ENCODE results near the gene POLE.
A peak's percentile ranks its signal among the peaks of the same experiment; 100 is the strongest.

The POLE gene, protein sequence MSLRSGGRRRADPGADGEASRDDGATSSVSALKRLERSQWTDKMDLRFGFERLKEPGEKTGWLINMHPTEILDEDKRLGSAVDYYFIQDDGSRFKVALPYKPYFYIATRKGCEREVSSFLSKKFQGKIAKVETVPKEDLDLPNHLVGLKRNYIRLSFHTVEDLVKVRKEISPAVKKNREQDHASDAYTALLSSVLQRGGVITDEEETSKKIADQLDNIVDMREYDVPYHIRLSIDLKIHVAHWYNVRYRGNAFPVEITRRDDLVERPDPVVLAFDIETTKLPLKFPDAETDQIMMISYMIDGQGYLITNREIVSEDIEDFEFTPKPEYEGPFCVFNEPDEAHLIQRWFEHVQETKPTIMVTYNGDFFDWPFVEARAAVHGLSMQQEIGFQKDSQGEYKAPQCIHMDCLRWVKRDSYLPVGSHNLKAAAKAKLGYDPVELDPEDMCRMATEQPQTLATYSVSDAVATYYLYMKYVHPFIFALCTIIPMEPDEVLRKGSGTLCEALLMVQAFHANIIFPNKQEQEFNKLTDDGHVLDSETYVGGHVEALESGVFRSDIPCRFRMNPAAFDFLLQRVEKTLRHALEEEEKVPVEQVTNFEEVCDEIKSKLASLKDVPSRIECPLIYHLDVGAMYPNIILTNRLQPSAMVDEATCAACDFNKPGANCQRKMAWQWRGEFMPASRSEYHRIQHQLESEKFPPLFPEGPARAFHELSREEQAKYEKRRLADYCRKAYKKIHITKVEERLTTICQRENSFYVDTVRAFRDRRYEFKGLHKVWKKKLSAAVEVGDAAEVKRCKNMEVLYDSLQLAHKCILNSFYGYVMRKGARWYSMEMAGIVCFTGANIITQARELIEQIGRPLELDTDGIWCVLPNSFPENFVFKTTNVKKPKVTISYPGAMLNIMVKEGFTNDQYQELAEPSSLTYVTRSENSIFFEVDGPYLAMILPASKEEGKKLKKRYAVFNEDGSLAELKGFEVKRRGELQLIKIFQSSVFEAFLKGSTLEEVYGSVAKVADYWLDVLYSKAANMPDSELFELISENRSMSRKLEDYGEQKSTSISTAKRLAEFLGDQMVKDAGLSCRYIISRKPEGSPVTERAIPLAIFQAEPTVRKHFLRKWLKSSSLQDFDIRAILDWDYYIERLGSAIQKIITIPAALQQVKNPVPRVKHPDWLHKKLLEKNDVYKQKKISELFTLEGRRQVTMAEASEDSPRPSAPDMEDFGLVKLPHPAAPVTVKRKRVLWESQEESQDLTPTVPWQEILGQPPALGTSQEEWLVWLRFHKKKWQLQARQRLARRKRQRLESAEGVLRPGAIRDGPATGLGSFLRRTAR (N-terminal part only)

DNA sequence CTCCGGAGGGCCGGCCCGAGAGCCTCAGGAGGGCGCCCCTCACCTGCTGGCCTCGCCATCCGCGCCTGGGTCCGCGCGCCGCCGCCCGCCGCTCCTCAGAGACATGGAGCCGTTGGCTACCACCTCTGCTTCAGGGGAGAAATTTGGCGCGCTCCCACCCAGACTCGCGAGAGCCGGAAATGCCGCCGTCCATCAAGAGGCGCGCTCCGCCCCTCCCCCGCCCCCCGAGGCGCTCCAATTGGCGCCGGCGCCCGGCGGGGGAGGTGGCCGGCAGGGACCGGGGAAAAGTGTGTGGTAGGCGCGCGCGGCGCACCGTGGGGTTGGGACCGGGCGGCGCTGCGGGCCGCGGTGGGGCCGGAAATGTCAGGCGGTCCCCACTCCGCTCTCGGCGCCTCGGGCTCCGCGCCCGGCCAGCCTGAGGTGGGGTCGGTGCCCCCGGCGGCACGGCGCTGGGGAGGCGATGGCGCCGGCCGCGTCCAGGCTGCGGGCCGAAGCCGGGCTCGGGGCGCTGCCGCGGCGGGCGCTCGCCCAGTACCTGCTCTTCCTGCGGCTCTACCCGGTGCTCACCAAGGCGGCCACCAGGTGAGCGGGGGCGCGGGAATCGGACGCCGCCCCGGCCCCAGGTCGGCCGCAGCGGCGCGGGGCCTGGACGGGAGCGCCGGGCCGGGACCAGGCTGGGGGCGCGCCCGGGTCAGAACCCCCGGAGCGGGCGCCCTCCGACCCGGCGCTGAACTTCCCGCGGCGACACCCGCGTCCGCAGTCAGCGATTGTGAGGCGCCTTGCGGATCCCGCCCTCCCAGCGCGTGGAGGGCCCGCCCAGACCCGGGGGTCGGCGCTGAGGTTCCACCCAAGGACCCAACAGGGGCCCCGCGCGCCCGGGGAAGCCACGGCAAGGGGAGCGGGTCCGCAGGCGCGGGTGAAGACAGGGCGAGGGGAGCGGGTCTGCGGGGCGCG, at the start of gene POLE, which contains the start of gene PXMP2:
Gene POLE, minus strand, starts transcription at position 132 of the 954 bp plus-strand sequence. Its CDS starts 27 bp downstream, at position 105.
Gene PXMP2, plus strand, starts transcription at position 377 of the 954 bp plus-strand sequence. Its CDS starts 84 bp downstream, at position 461.
- FAIRE-seq = peak; percentile 79

DNA sequence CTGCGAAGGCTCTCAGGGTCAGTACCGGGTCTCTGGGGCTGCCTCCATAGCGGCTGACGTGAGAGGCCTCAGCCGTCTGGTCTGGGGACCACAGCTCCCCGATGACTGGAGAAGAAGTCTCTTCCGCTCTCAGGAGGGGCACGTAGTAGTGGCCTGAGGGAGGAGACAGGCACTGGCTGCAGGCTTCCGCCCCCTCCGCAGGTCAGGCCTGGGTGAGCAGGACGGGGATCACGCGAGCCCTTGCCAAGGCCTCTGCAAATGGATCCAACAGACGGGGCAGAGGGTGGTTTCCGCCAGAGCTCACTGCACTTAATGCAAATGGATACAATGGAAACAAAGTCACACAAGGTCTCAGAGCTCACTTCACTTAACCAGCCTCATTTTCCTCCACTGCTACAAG, 49.8 kb upstream of the POLE start:
- no peak for FAIRE-seq
- DNase-seq (ENCODE audit: insufficient read length, low spot score) = no peak

More for the DNA sequence above, at the start of gene POLE, which contains the start of gene PXMP2:
- DNase-seq (ENCODE audit: insufficient read length, low spot score) = peak; percentile 93

DNA sequence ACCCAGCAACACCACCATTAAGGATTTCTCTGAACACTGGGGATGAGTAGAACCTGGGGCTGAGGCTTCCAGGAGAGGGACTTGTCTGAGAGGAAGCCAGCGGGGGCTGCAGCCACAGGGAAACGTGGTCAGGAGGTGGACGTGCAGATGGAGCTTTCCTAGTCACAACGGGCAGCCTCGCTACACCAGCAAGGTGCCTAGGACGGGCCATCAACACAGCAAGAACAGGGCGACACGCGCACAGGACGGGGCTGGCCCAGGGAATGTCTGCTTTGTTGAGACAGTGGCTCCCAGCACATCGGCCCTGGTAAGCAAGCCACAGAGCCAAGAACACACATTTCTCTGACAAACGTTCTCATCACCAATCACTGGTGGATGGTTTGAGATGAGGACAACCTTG, 49.2 kb upstream of the POLE start:
- FAIRE-seq (no peak), DNase-seq (ENCODE audit: insufficient read length, low spot score) (no peak)

DNA sequence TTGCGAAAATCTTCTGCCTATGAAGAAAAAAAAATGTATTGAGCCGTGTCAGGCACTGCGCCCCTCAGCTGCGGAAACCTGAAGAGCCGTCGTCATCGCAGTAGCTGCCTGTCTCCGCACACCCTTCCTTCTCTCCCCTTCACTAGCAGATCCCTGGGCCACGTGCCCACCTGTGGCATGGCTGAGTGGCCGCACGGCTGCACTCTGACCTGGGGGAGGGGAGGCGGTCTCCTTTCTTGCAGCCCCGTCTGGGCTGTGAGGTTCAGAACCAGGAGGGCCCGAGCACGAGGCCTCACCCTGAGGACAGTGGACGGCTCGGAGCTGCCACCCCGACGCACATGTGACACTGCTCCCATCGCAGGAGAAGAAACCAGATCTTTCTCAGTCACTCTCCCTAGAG, 48.4 kb upstream of the POLE start:
- DNase-seq (ENCODE audit: insufficient read length, low spot score) (no peak), FAIRE-seq (no peak)

DNA sequence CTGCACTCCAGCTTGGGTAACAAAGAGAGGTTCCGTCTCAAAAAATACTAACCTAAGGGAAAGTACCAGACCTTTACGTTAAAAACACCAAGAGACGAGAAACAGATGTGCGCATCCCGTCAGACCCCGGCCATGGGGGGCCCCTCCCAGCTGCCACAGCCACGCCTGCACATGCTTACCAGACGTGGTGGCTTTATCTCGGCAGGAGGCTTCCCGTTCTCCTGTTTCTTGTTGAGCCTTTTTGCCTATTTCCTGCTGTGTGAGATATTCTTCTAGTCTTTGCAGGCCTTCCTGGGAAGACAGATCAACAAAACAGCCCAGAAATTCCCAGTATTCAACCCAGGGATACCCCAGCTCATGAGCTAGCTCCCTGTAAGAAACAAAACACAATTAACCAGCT, 47.1 kb upstream of the POLE start:
- FAIRE-seq = no peak
- no peak for DNase-seq (ENCODE audit: insufficient read length, low spot score)

DNA sequence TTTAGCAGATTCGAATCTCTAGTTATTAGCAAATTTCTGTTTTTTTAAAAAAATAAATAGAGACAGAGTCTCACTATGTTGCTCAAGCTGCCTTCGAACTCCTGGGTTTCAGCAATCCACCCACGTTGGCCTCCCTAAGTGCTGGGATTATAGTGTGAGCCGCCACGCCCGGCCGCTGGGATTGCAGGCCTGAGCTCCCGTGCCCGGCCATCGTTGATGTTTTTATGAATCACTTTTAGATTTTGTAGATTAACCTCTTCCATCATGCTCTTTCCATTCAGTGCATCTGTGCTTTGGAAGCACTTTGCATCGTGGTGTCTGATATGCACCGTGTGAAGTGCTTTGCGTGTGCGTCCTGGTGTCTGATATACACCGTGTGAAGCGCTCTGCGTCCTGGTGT, 44.4 kb upstream of the POLE start:
- DNase-seq (ENCODE audit: insufficient read length, low spot score) (no peak), FAIRE-seq (no peak)

DNA sequence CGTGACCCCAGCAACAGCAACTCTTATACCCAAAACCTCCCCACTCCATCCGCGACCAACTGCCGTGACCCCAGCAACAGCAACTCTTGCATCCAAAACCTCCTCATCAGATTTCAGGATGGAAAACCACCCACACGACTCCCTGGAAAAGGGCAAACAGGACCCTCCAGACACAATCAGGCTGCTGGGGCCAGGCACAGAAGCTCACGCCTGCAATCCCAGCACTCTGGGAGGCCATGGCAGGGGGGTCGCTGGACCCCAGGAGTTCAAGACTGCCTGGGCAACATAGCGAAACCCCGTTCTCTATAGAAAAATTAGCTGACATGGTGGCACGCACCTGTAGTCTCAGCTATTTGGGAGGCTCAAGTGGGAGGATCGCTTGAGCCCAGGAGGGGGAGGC, 43.2 kb upstream of the POLE start:
- FAIRE-seq = no peak
- DNase-seq (ENCODE audit: insufficient read length, low spot score) = no peak

DNA sequence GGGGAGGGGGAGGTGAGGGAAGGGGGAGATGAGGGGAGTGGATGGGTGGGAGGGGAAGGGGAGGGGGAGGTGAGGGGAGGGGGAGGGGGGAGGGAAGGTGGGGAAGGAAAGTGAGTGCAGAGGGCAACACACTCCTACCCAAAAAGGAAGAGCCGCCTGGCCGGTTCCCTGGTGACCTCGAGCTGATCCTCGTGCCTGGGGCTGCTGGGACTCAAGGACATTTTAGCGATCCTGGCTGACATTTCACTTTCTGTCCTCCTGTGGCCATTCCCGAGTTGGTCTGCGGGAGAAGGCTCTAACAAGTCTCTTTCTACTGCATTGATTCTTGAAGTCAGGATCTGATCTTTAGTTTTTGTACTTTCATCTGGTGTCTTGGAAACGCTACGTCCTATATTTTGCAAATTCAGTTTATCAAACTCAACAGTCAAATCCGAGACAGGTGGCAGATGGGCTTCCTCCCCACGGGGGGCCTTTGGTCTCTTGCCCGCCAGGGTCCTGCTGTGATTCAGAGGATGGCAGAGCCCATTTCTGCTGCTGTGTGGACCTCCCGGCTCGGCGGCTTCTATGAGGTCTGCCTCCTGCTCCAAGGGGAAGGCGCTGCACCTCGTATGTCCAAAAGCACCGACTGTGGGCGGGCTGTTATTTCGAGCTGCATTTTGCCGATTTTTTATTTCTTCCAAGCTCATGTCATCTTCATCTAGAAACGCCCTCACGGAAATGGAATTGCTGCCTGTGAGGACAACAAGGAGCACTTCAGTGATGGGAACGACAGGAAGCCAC, 42.6 kb upstream of the POLE start:
- DNase-seq (ENCODE audit: insufficient read length, low spot score) (no peak), FAIRE-seq (no peak)

DNA sequence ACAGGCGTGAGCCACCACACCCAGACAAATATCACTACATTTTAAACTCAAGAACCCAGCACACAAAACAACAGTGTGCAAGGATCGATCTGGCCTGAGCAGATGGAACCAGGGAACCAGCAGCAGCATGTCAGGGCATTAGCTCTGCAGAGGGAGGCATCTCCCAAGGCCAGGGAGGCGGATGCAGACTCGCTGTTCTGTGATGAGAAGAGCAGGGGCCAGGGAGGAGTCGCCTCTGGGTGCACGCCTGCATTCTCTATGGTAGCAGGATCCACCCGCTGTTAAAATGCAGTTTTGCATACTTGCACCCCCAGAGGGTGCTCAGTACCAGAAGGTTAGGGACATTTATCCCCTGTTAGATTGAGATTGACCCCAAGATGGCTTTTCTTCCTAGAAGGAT, 41.4 kb upstream of the POLE start:
- FAIRE-seq (no peak), DNase-seq (ENCODE audit: insufficient read length, low spot score) (no peak)

DNA sequence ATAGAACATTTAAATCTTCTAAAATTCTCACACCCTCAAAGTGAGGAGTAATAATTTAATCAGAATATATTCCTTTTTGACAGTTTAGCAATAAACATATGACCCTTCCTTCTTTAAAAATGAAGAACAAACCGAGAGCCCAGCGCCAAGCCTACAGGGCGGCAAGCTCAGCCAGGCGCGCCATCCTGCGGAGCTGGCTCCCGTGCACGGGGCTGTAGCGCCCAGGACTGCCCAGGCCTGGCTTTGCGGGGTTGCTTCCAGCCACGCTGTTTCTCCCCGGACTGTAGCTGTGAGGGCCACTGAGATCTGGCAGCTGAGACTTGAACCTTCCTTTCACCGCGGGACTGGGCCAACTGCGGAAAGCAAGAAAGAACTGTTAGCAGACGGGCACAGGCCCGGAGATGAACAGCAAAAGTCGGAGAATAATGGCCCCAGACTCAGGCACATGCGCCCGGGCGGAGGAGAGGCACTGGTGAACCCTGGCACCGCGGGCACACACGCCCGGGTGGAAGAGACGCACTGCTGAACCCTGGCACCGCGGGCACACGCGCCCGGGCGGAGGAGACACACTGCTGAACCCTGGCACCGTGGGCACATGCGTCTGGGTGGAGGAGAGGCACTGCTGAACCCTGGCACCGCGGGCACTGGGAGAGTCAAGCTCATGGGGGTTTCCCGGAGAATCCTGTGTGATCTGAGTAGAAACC, 40.1 kb upstream of the POLE start:
- FAIRE-seq (no peak), DNase-seq (ENCODE audit: insufficient read length, low spot score) (no peak)

DNA sequence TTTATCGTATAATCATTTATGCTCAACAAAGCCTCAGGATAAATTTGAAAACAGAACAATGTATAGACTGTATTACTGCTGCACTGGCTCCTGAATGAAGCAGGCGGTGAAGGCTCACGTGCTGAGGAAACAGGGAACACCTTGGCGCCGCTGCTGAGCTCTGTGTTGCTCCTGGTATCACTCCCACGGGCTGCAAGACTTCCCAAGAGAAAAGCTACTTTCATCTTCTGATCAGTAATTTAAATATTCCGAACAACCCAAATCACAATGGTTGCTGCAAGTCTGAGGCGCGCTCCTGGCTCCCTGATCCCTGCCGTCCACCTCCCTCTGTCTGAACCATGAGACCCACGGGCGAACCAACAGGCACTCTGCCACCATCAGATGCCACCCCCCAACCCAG, 39.2 kb upstream of the POLE start:
- DNase-seq (ENCODE audit: insufficient read length, low spot score) (no peak), FAIRE-seq (no peak)

DNA sequence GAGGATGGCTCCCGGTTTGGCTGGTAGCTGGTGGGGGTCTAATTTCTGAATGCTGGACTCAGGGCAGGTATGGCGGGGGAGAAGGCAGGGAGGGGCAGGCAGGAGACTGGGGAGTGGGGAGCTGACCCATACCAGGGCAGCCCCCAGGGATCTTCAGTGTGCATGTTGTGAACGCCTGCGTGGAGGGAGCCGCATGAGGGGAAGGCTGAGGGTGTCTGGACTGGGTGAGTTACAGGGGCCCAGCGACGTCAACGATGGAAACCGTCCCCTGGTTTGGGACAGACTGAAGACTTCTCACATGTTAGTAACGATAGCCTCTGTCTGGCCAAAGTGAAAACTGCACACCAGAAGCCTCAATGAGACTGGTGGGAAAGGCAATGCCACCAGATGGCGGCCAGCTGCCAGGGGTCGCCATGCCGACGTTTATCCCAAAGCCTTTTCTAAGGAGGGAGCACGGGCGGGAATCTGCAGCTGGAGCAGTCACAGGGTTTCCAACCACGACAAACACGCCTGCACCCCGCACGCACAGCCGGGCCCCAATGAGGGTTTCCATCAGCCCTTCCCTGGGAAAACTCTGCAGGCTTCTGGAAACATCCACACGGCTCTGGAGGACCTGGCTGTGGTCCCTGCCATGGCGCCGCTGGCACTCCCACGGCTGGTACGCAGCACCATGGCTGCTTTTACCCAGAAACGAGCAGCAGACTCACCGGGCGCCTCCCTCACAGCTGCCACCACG, 37.5 kb upstream of the POLE start:
- DNase-seq (ENCODE audit: insufficient read length, low spot score) (no peak), FAIRE-seq (no peak)

DNA sequence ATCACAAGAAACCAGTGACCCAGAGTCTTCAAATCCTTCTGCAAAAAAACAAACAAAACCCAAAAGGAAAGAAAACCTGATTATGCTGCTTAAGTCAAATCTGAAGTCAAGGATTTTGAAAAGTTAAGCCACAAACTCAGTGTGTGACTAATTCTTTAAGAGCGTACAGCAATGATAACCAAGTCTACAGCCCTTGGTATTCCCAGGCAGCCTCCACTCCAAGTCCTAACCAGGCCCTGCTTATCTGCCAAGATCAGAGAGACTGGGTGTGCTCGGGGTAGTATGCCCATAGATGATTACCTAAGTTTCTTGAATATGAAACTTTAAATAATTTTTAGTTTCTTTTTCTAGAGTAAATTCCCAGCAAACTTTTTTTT, 36.6 kb upstream of the POLE start:
- DNase-seq (ENCODE audit: insufficient read length, low spot score) (no peak), FAIRE-seq (no peak)

DNA sequence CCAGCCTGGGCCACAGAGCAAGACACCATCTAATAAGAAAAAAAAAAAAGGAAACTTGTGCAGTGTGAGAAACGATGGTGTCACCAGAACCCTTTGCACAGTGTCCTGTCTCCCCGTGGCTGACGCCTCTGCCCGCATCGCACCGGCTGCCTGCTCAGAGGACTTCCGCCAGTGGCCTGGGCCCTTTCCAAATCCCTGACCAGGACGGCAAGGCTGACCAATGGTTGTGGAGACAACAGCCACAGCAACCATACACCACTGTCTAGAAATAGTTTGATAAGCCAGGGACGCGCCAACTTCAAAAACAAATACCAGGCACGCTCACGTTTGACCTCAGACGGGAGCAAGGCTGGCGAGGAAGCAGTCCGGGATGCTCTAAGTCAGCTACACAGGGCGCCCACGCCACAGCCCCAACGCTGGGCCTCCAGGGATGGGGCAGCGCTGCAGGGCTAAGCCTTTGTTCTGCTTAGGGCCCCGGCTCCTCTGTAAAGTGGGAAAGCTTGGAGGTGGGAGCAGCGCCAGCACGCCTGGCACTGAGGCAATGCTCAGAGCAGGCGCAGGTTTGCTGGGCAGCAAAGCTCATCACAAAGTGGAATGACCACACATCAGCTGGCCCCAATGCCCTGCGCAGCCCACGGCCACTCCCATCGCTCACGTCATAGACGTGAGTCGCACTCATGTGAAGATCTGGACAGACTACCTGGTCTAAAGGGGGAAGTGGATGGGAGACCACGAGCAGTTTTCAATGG, 36.0 kb upstream of the POLE start:
- FAIRE-seq = peak; percentile 20
- no peak for DNase-seq (ENCODE audit: insufficient read length, low spot score)

DNA sequence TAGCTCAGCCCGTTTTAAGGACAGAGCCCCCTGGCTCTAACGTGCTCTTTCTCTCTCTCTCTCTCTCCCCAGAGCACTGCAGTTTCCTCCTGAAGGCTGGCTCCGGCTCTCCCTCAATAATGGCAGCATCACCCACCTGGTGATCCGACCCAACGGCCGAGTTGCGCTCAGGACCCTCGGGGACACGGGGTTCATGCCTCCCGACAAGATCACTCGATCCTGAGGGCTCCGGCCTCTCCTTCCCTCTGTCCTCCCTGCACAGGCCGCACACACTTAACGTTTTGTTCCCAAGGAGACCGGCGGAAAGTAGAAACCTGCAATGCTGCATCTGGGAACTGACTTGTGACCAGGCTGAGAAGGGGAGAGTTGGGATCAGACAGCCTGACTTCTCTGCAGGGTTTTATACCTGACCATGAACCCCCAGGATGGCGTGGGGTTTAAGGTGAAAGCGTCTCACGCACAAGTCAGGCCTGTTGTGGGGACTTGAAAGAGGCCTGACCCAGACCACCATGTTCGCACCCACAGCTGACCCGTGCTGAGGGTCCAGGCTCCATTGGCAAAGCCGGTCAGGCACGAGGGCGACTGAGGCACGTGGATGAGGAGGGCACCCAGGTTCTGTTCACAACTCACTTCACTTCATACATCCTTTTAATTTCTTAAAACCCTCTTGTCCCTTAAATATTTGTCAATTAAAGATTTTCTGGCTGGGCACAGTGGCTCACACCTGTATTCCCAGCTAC, 33.6 kb upstream of the POLE start:
- no peak for FAIRE-seq
- no peak for DNase-seq (ENCODE audit: insufficient read length, low spot score)

DNA sequence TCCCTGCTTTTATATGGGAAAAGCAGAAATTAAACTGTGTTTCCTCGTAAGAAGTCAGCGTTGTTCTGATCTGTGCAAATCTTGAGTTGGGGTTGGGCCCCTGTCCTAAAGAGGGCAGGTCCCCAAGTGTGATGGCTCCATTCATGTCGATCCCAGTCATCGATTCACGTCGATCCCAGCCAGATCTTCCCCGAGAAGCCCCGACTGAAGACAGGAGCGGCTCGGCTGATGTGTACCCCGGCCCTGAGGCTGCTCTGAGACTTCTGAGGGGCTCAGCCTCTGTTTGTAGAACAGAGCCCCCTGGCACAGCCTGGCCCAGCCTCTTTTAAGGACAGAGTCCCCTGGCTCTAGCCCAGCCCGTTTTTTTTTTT, 32.8 kb upstream of the POLE start:
- no peak for DNase-seq (ENCODE audit: insufficient read length, low spot score)
- FAIRE-seq = no peak

Measured in HTR-8/SVneo (cell line).